ENCODE measurements around the gene NYAP1.
"Not testable (repeated sequence)": the region's sequence is repeated elsewhere in the genome, so short reads cannot be mapped to it uniquely, and the experiment has no call there.

NYAP1 gene

GRCh38 chr7:100483722-100484672 is at the start of gene NYAP1:
Gene NYAP1, plus strand, starts transcription at chr7:100483927. Its CDS starts 1,385 bp downstream, at chr7:100485312.
- peak within 1 kb of the TSS; percentile 38 for H3K27ac ChIP-seq
- TF ChIP-seq ZFX (IDR thresholded peaks at IDR 0.05; ENCODE audit: borderline replicate concordance) (no peak), CTCF (IDR thresholded peaks at IDR 0.05) (no peak)

DNA sequence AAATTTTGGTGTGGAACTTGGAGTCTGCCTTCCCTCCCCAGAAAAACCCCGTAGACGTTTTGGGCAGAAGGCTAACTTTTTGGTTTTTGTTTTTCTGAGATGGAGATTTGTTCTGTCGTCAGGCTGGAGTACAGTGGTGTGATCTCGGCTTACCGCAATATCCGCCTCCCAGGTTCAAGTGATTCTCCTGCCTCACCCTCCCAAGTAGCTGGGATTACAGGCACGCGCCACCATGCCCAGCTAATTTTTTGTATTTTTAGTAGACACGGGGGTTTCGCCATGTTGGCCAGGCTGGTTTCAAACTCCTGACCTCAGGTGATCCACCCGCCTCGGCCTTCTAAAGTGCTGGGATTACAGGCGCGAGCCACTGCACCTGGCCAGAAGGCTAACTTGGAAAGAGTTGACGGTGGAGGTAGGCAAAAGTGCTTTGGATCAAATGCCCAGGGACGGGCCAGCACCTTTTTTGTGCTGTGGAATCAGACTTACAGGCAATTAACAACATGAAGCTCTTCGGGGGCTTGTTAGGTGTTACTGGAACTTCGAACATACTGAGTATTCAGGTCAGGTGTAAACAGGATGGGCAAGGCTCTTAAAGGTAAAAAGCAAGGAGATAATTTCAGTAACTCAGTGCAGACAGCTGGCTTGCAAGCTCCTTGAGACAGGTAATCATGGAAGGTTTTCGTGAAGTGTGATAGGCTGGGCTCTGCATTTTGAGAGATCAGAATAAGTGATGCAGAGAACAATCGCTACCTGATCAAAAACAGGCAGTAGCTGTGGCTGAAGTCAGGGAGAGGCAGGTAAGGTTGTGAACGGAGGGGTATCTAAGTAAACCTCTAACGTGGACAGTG is 49.2 kb upstream of the NYAP1 start:
- TF ChIP-seq ZFX (IDR thresholded peaks at IDR 0.05; ENCODE audit: borderline replicate concordance) (no peak), CTCF (IDR thresholded peaks at IDR 0.05) (no peak)
- H3K27ac ChIP-seq, result peak overlapping the region; percentile 100

DNA sequence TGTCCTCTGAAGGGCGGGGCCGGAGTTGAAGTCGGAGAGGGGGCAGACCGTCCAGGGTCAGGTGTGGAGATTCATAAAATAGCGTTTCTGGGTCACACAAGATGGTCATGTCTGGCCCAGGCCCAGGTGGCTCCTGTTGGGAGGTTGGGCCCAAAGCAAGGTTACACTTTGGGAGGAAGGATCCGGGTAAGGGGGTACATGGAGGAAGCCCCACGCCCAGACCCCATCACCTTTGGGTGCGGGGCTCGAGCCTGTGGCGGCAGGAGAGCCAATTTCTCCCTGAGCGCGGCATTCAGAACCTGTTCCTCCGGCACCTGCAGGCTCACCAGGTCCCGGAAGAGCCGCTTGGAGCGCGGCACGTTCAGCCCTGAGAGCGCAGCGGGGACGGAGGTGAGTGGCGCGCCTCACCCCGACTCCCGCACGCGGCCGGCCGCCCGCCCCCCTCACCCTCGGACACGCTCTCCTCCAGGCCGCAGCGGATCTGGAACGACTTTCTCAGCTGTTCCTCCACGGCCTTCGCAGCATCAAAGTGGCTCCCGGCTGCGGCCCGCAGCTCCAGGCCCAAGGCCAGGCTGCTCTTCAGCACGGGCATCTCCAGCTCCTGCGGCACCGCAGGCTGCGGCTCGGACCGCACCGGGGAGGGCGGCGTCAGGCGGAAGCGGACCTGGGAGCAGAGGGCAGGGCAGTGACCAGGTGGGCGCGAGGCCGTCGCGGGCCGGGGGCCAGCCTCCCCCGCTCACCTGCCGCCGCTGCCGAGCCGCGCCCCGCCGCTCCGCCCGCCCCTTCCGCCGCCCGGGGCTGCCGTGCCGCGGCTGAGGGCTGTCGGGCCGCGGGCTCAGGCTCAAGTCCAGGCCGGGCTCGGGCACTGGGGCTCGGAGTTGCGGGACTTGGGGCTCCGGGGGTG is 48.1 kb upstream of the NYAP1 start:
- TF ChIP-seq ZFX (IDR thresholded peaks at IDR 0.05; ENCODE audit: borderline replicate concordance), result no peak
- TF ChIP-seq CTCF (IDR thresholded peaks at IDR 0.05), result no peak

GRCh38 chr7:100437150-100438100 is 46.3 kb upstream of the NYAP1 start:
- no peak for TF ChIP-seq CTCF (IDR thresholded peaks at IDR 0.05)
- TF ChIP-seq ZFX (IDR thresholded peaks at IDR 0.05; ENCODE audit: borderline replicate concordance), result no peak
- H3K27ac ChIP-seq, result peak overlapping the region; percentile 100

More for the DNA sequence above, 48.1 kb upstream of the NYAP1 start:
- H3K27ac ChIP-seq, result peak overlapping the region; percentile 100

DNA sequence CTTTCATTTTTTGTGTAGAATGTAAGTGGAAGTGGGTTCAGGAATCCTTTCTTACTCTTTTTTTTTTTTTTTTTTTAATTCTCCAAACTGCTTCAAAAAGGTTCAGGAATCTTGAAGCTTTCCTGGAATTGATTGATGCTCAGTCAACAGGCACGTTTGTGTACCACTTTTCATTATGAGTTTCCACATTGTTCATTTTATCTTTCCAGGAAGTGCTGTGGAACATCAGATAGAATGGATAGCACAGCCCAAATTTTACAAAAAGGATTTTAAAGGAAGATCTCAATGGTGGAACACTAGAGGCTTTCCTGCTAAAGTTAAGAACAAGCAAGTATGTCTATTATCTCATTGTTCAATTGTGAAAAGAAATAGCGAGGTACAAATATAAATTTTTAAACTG is 45.6 kb upstream of the NYAP1 start:
- H3K27ac ChIP-seq, result peak overlapping the region; percentile 100; the same call in 1 of the 2 replicates
- TF ChIP-seq ZFX (IDR thresholded peaks at IDR 0.05; ENCODE audit: borderline replicate concordance) (no peak), CTCF (IDR thresholded peaks at IDR 0.05) (no peak)

DNA sequence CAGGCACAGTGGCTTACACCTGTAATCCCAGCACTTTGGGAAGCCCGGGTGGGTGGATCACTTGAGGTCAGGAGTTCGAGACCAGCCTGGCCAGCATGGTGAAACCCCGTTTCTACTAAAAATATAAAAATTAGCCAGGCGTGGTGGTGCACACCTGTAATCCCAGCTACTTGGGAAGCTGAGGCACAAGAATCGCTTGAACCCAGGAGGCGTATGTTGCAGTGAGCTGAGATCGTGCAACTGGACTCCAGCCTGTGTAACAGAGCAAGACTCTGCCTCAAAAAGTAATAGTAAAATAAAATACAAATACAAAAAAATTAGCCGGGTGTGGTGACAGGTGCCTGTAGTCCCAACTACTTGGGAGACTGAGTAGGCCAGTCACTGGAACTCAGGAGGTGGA is 45.0 kb upstream of the NYAP1 start:
- H3K27ac ChIP-seq, result not testable (repeated sequence)

DNA sequence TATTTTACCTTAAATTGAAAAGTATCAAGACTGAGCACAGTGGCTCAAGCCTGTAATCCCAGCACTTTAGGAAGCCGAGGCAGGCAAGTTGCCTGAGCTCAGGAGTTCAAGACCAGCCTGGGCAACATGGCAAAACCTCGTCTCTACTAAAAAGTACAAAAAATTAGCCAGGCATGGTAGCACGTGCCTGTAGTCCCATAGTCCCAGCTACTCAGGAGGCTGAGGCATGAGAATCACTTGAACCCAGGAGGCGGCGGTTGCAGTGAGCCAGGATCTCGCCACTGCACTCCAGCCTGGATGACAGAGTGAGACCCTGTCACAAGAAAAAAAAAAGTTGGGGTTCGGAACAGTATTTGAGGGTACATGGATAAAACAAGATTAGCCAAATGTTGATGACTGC is 44.5 kb upstream of the NYAP1 start:
- H3K27ac ChIP-seq, result not testable (repeated sequence)

Measured in 22Rv1 (cell line).